Measurements from ENCODE around the gene SEPTIN10.

- TF ChIP-seq TAF1 (IDR thresholded peaks at IDR 0.05; ENCODE audit: low read depth) (no peak), RAD21 (conservative IDR thresholded peaks at IDR 0.05) (no peak), CTCF (IDR thresholded peaks at IDR 0.05; ENCODE audit: poor library complexity, severe bottlenecking) (no peak), POLR2AphosphoS5 (IDR thresholded peaks at IDR 0.05) (no peak), EP300 (conservative IDR thresholded peaks at IDR 0.05; ENCODE audit: poor library complexity, severe bottlenecking) (no peak), SMC3 (conservative IDR thresholded peaks at IDR 0.05; ENCODE audit: poor library complexity) (no peak), REST (IDR thresholded peaks at IDR 0.05; ENCODE audit: borderline replicate concordance) (no peak), EZH2 (IDR thresholded peaks at IDR 0.05; ENCODE audit: borderline replicate concordance, insufficient read depth, low read length, poor library complexity, severe bottlenecking) (no peak), MXI1 (conservative IDR thresholded peaks at IDR 0.05; ENCODE audit: poor library complexity, severe bottlenecking) (no peak)
Observed at GRCh38 chr2:109595644-109596043, 18.1 kb downstream of the SEPTIN10 start.
